GM21723 (cell line): Measurements from ENCODE around the gene IFFO2.
"Not testable (repeated sequence)": the region's sequence is repeated elsewhere in the genome, so short reads cannot be mapped to it uniquely, and the experiment has no call there.

Source experiments
- ATAC-seq: cut with Tn5 transposase; IDR thresholded peaks from one replicate; pipeline ENCODE4 v1.9.1; 2021; ENCODE audit warnings: mild to moderate bottlenecking, moderate library complexity; ENCODE audit not compliant: unreplicated experiment

IFFO2 gene

GRCh38 chr1:18900303-18900841, 56.1 kb downstream of the IFFO2 start:
- ATAC-seq = no peak

DNA sequence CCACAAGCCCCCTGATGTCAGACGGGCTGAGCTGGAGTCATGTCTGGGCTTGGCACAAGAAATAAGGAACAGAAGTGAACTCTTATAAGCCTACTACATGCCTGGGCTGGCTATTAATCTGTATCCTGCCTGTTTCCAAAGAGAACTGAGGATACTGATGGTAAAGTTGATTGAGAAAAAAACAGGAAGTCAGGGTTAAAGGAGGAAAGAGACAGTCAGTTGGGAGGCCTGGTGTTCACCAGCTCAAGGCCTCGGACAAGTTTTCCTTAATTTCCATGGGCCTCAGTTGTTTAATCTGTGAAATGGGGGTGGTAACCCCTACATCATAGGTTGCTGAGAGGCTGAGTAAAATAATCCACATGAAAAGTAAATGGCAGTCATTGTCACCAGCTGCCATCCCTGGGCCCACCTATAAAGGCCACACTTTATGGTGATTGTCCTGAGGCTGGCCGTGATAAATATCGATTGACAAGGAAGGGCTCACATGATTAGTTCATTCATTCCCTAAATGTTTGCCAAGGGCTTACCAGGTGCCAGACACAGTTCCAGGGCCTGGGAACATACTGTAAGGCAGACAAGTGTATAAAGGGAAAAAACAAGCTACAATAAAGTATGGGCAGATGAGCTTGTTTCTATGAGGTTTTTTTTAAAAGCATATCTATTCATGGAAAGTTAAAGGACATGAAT, 57.0 kb downstream of the IFFO2 start:
- no peak for ATAC-seq

GRCh38 chr1:18898567-18898966, 57.9 kb downstream of the IFFO2 start:
- no peak for ATAC-seq

- ATAC-seq = no peak
These were observed 61.2 kb downstream of the IFFO2 start for GRCh38 chr1:18895317-18895716.

DNA sequence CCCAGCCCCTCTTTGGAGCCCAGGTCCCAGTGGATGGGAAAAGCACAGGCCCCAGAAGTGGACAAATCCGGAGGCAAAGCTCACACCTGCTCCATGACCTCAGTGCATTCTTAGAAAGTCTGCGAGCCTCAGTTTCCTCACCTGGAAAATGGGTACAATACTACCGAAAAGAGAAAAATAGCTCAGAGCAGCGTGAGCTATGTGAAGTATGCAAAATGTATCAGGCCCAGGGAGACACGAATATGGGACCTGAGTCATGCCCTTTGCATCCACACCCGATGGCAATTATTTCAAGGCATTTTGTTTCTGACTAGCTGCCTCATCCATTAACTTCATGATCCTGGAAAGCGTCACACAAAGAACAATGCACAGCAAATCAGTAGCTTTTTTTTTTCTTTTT, 63.4 kb downstream of the IFFO2 start:
- no peak for ATAC-seq

DNA sequence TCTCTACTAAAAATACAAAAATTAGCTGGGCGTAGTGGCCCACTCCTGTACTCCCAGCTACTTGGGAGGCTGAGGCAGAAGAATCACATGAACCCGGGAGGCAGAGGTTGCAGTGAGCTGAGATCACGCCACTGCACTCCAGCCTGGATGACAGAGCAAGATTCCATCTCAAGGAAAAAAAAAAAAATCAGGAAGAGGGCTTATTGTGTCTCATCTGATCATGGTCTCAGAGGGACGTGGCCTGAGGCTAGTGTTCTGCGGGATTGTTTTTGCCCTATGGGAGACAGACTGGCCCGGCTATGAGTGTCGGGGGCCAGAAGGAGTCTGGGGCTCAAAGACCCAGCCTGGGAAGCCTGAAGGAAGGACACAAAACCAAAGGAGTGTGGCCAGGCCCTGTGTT, 64.6 kb downstream of the IFFO2 start:
- ATAC-seq = not testable (repeated sequence)

- no peak for ATAC-seq
These were observed 65.1 kb downstream of the IFFO2 start for GRCh38 chr1:18891426-18891780.

- no peak for ATAC-seq
These were observed 65.6 kb downstream of the IFFO2 start for GRCh38 chr1:18890706-18891425.

DNA sequence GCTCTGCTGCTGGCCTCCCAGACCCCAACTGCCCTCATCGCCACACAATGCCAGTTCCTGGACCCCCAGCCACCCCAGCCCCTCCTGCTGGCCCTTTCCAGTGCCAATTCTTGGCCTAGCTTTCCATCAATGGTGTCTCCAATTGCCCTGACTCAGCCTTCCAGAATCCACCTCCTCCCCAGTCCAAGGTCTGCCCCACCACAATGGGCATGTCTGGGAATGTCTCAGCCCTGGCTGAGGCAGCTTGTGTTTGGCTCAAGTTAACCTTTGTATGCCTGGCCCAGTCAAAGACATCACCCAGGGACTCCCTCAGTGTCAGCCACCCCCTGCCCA, 70.5 kb downstream of the IFFO2 start:
- no peak for ATAC-seq

GRCh38 chr1:18885311-18886002, 71.0 kb downstream of the IFFO2 start:
- no peak for ATAC-seq

DNA sequence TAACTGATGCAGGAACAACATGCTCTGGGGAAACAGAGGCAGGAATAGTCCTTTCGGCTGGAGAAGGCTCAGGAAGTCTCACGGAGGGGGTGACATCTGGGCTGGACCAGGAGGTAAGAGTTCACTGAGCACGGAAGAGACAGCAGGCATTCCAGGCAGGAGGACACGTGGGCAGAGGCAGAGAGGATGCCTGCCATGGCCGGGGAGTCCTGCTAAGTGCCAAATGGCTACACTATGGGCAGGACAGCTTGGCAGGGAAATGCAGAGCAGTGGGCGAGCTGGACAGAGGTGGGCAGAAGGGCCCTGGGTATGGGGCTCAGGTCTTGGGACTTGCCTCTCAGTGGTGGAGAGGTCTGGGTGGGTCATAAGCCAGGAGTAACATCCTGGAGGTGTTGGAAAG, 71.7 kb downstream of the IFFO2 start:
- ATAC-seq = no peak

GRCh38 chr1:18884419-18884717, 72.1 kb downstream of the IFFO2 start:
- no peak for ATAC-seq

GRCh38 chr1:18883636-18884418, 72.6 kb downstream of the IFFO2 start:
- no peak for ATAC-seq

- no peak for ATAC-seq
These were observed 73.4 kb downstream of the IFFO2 start for GRCh38 chr1:18883079-18883478.

- ATAC-seq = no peak
These were observed 74.0 kb downstream of the IFFO2 start for GRCh38 chr1:18882486-18882885.

- ATAC-seq = no peak
These were observed 74.6 kb downstream of the IFFO2 start for GRCh38 chr1:18881642-18882431.

GRCh38 chr1:18881164-18881563, 75.3 kb downstream of the IFFO2 start:
- no peak for ATAC-seq

GRCh38 chr1:18880585-18880984, 75.9 kb downstream of the IFFO2 start:
- no peak for ATAC-seq

DNA sequence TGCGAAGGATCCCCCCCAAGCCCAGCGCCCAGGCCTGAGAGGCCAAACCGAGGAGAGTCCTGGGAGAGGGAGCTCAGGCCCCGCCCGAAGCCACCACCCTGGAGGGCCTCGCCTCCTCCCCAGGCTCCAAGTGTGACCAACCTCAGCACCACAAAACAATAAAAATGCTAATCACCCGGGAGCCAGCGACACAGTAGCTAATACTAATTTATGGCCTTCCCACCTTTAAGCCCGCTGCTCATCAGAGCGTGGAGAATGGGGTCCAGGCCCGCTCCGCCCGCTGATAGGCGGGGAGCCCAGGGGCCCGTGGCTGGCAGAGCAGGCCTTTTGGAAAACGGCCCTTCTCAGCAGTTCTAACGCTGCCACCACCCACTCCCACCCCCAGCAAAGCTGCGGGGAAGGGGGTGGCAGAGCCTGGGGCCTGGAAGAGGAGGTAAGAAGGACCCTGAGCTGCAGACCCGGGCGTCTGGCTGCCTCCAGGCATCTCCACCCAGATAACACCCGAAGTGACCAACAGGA, 76.6 kb downstream of the IFFO2 start:
- ATAC-seq = no peak

GRCh38 chr1:18879215-18879790, 77.2 kb downstream of the IFFO2 start:
- ATAC-seq = no peak
